Endothelial cell of umbilical vein (primary cell): Measurements from ENCODE around the gene FMNL3. TPM values are rescaled to one million over a fixed set of nuclear protein-coding genes. Genes with fewer than 3 reads are reported as not detected.

Source experiments
- BruUV-seq: library from RNA; stranded (reverse); fragments of 400-500 nt; replicated peaks from 2 replicates; lab custom pipeline; 2021; lab: Mats Ljungman, UMichigan
- CTCF ChIA-PET: fragments of 300-600, 350-600 bp; sonication (Branson Sonifier 250); formaldehyde crosslinking; loops from one replicate; lab custom pipeline; 2021; ENCODE audit warnings: antibody characterized with exemption, inconsistent platforms; lab: Charles Lee
- POLR2A ChIA-PET: fragments of 300-600, 350-600 bp; sonication (Branson Sonifier 250); formaldehyde crosslinking; loops from one replicate; lab custom pipeline; 2021; ENCODE audit warnings: antibody characterized with exemption, inconsistent platforms; lab: Charles Lee
- DNase-seq: peaks from one replicate; pipeline ENCODE4 v3.0.0-alpha.2; 2011; ENCODE audit warnings: low read depth, low spot score
- FAIRE-seq: peaks from 2 replicates; lab custom pipeline; 2011; peaks lifted over from hg19 to GRCh38; lab: Jason Lieb, UNC
- H2AFZ ChIP-seq: 2 replicates; pipeline ENCODE4 v1.6.0; 2012; ENCODE audit warnings: low read depth, low read length, control low read depth, inconsistent platforms
- H3K27ac ChIP-seq: 2 replicates; pipeline ENCODE4 v1.5.1; 2011; ENCODE audit warnings: low read depth, mild to moderate bottlenecking, control low read depth, low read length, moderate library complexity; ENCODE audit not compliant: insufficient read depth
- H3K27me3 ChIP-seq, 2 experiments: 2 replicates each; pipeline versions ENCODE4 v1.6.0 to v1.6.1; 2011; ENCODE audit warnings: low read length in 2 of 2, mixed read lengths in 1 of 2; ENCODE audit not compliant: control insufficient read depth in 2 of 2, insufficient read depth in 2 of 2
- H3K36me3 ChIP-seq, 2 experiments: 2 replicates in 1 of 2; 3 replicates in 1 of 2; pipeline ENCODE4 v1.5.1; 2011; ENCODE audit warnings: low read length in 2 of 2, mild to moderate bottlenecking in 1 of 2, moderate library complexity in 1 of 2; ENCODE audit not compliant: control insufficient read depth in 2 of 2, insufficient read depth in 2 of 2; ENCODE audit errors: extremely low read depth in 1 of 2
- H3K4me1 ChIP-seq: 3 replicates; pipeline ENCODE4 v1.5.1; 2011; ENCODE audit warnings: mild to moderate bottlenecking, low read length; ENCODE audit not compliant: control insufficient read depth, insufficient read depth; ENCODE audit errors: extremely low read depth
- H3K4me2 ChIP-seq: 2 replicates; pipeline ENCODE4 v1.6.1; 2011; ENCODE audit warnings: low read length, control low read depth, mixed read lengths; ENCODE audit not compliant: insufficient read depth
- H3K4me3 ChIP-seq, 3 experiments: fragments of 200-600 bp in 1 of 3; sonication (generic), shearing (Covaris generic) in 1 of 3; replicated peaks in 1 of 3; 2 replicates each; pipeline ENCODE4 v1.5.1; 2011 to 2016; ENCODE audit warnings: control low read depth in 3 of 3, low read length in 3 of 3, mild to moderate bottlenecking in 2 of 3, inconsistent platforms in 1 of 3, low read depth in 1 of 3, moderate library complexity in 1 of 3; ENCODE audit not compliant: insufficient read depth in 1 of 3
- H3K79me2 ChIP-seq: 2 replicates; pipeline ENCODE4 v1.6.0; 2012; ENCODE audit warnings: low read length, inconsistent platforms; ENCODE audit not compliant: control insufficient read depth, insufficient read depth
- H3K9ac ChIP-seq: replicated peaks from 2 replicates; pipeline ENCODE3; 2011; ENCODE audit warnings: low read length, control low read depth; ENCODE audit not compliant: insufficient read depth; ENCODE audit errors: extremely low read depth
- H3K9me1 ChIP-seq: replicated peaks from 3 replicates; pipeline ENCODE4 v1.6.0; 2011; ENCODE audit warnings: mild to moderate bottlenecking, low read length; ENCODE audit not compliant: control insufficient read depth, insufficient read depth; ENCODE audit errors: extremely low read depth
- H3K9me3 ChIP-seq: replicated peaks from 2 replicates; pipeline ENCODE4 v1.5.1; 2012; ENCODE audit warnings: low read length, inconsistent platforms; ENCODE audit not compliant: control insufficient read depth, insufficient read depth
- H4K20me1 ChIP-seq: replicated peaks from 2 replicates; pipeline ENCODE3; 2011; ENCODE audit warnings: mild to moderate bottlenecking, low read length; ENCODE audit not compliant: control insufficient read depth, insufficient read depth; ENCODE audit errors: extremely low read depth
- EZH2 ChIP-seq: IDR thresholded peaks from 2 replicates; pipeline ENCODE4 v1.6.1; 2012; ENCODE audit warnings: borderline replicate concordance, low read depth, mild to moderate bottlenecking, moderate library complexity, low read length, inconsistent platforms; ENCODE audit not compliant: severe bottlenecking
- FOS ChIP-seq: IDR thresholded peaks from 2 replicates; pipeline ENCODE4 v1.6.1; 2011; ENCODE audit warnings: mild to moderate bottlenecking, low read length, moderate library complexity, borderline replicate concordance; ENCODE audit not compliant: insufficient read depth
- GATA2 ChIP-seq: IDR thresholded peaks from 2 replicates; pipeline ENCODE4 v1.7.0; 2011; ENCODE audit warnings: low read depth, mild to moderate bottlenecking, moderate library complexity, mixed read lengths, low read length; ENCODE audit not compliant: insufficient read length, insufficient read depth
- JUN ChIP-seq: IDR thresholded peaks from 2 replicates; pipeline ENCODE4 v1.6.1; 2011; ENCODE audit warnings: borderline replicate concordance, low read depth; ENCODE audit not compliant: insufficient read length, insufficient read depth
- MYC ChIP-seq: IDR thresholded peaks from one replicate; pipeline ENCODE4 v1.6.1; 2011; ENCODE audit warnings: mild to moderate bottlenecking, low read depth, low read length
- POLR2A ChIP-seq: IDR thresholded peaks from 2 replicates; pipeline ENCODE4 v1.6.1; 2012; ENCODE audit warnings: low read depth, mild to moderate bottlenecking, control low read depth, low read length
- POLR2AphosphoS5 ChIP-seq: IDR thresholded peaks from 2 replicates; pipeline ENCODE4 v1.6.1; 2012; ENCODE audit warnings: low read depth, mild to moderate bottlenecking, control low read depth, low read length, moderate library complexity; ENCODE audit not compliant: insufficient read depth
- dilution Hi-C: fragments of 300-500 bp; cut with MboI; formaldehyde crosslinking; loops from one replicate; pipeline ENCODE4 v1.15.0; 2019; ENCODE audit warnings: low sequenced_read_pairs; ENCODE audit not compliant: extremely low pct_ligation_motif_present
- intact Hi-C: fragments of 100-400 bp; cut with micrococcal nuclease; formaldehyde crosslinking; loops from one replicate; pipeline ENCODE4 v1.10.0; 2022
- polyA plus RNA-seq, 4 experiments: library from polyadenylated mRNA; depleted of rRNA in 3 of 4; stranded (reverse) in 3 of 4; unstranded in 1 of 4; fragments of >200 nt; gene quantifications; 2 replicates each; pipeline versions ENCODE4 v1.2.1 to v1.2.3, GENCODE V29; 2011 to 2012; ENCODE audit warnings: missing spikeins in 1 of 4
- total RNA-seq: library from RNA; stranded (reverse); gene quantifications from 2 replicates; pipeline ENCODE4 v1.2.3, GENCODE V29; 2021
- TF ChIP-seq, protein P1 (sequence below): IDR thresholded peaks from 2 replicates; pipeline ENCODE4 v1.6.1; 2011; ENCODE audit not compliant: insufficient read depth, insufficient read length
- TF ChIP-seq, protein P2 (sequence below), 2 donors: IDR thresholded peaks; 1 replicate in 1 of 2; 2 replicates in 1 of 2; pipeline ENCODE4 v1.5.1; 2011; ENCODE audit warnings: low read length in 2 of 2, mild to moderate bottlenecking in 2 of 2, moderate library complexity in 2 of 2, control low read depth in 1 of 2, inconsistent platforms in 1 of 2, low read depth in 1 of 2; ENCODE audit not compliant: insufficient read depth in 1 of 2; ENCODE audit errors: extremely low read depth in 1 of 2

The FMNL3 gene
- total and polyA plus RNA-seq, 2 donors (not counting 3 experiments of a cell fraction or from before 2014, with no cell fraction given), result 35.1 to 93.3 TPM

DNA sequence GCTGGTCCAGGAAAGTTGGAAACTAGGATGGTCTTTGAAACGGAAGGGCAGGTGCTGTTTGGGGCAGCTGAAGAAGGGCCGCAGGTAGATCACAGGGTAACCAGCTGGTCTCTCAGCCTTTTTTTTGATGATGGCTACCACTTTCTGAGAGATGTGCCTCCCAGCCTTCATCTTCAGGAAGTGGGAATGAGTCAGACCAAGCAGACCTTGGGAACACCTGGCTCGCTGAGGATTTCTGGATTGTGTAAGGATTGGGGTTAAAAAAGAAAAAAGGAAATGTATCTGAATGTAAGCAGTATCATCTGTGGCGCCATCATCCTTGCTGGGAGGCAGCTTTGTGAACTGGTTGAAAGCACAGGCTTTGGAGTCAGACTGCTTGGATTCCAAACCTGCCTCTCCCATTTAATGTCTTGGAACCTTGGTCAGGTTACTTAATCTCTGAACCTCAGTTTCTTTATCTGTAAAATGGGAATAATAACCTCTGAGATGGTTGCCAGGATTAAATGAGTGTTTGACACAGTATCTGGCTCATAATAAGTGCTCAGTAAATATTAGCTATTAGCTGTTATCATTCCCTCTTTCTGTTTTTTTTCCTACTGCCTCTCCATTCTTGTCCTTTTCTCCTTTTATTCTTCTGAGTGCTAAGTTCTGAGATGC, 82.2 kb downstream of the FMNL3 start:
- TF ChIP-seq MYC, result no peak
- no peak for TF ChIP-seq JUN
- TF ChIP-seq, protein P1, sequence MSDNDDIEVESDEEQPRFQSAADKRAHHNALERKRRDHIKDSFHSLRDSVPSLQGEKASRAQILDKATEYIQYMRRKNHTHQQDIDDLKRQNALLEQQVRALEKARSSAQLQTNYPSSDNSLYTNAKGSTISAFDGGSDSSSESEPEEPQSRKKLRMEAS, result no peak
- no peak for TF ChIP-seq POLR2AphosphoS5
- no peak for TF ChIP-seq FOS
- TF ChIP-seq GATA2, result no peak
- TF ChIP-seq POLR2A, result no peak
- TF ChIP-seq, protein P2, sequence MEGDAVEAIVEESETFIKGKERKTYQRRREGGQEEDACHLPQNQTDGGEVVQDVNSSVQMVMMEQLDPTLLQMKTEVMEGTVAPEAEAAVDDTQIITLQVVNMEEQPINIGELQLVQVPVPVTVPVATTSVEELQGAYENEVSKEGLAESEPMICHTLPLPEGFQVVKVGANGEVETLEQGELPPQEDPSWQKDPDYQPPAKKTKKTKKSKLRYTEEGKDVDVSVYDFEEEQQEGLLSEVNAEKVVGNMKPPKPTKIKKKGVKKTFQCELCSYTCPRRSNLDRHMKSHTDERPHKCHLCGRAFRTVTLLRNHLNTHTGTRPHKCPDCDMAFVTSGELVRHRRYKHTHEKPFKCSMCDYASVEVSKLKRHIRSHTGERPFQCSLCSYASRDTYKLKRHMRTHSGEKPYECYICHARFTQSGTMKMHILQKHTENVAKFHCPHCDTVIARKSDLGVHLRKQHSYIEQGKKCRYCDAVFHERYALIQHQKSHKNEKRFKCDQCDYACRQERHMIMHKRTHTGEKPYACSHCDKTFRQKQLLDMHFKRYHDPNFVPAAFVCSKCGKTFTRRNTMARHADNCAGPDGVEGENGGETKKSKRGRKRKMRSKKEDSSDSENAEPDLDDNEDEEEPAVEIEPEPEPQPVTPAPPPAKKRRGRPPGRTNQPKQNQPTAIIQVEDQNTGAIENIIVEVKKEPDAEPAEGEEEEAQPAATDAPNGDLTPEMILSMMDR (IDR thresholded peaks at IDR 0.05; ENCODE audit: extremely low read depth in 1 of 2, insufficient read depth in 1 of 2, low read depth in 1 of 2, low read length in 2 of 2), result no peak
- no peak for TF ChIP-seq EZH2
- Histone ChIP-seq H3K36me3 (no peaks in the 10 kb centered on the region), H4K20me1 (no peaks in the 10 kb centered on the region), H3K9me3 (no peaks in the 10 kb centered on the region), H3K4me1 (peaks cover 21% of the 10 kb centered on the region), H3K9ac (no peak overlapping the region), H3K9me1 (no peaks in the 10 kb centered on the region), H3K4me2 (no peak overlapping the region), H2AFZ (no peak overlapping the region), H3K4me3 (no peak overlapping the region), H3K79me2 (no peaks in the 10 kb centered on the region), H3K27ac (no peak overlapping the region), H3K27me3 (no peaks in the 10 kb centered on the region)
- CTCF ChIA-PET, result interaction anchor here (0.6 to 4.5 kb wide), 5 partner anchors 11 to 293 kb away, joined by 3 to 32 read pairs (median 3); no protein-coding TSS in a partner anchor
- FAIRE-seq, result no peak
- POLR2A ChIA-PET, result interaction anchor here (0.5 kb wide), 1 partner anchor 359 kb away, joined by 4 read pairs; no protein-coding TSS in a partner anchor
- no TSS peak for BruUV-seq
- intact Hi-C loops, result loop anchor here (5.0 kb wide), 1 partner anchor 258 kb away; the partner anchor contains the start of gene SPATS2
- DNase-seq, result no peak
- dilution Hi-C loops, result no loop called here
